HG02642 (cell line): ENCODE data around the gene SPTBN5.

Experiments
- ATAC-seq: cut with Tn5 transposase; IDR thresholded peaks from one replicate; pipeline ENCODE4 v1.9.1; 2021; ENCODE audit warnings: mild to moderate bottlenecking; ENCODE audit not compliant: unreplicated experiment, poor library complexity

Gene SPTBN5

DNA sequence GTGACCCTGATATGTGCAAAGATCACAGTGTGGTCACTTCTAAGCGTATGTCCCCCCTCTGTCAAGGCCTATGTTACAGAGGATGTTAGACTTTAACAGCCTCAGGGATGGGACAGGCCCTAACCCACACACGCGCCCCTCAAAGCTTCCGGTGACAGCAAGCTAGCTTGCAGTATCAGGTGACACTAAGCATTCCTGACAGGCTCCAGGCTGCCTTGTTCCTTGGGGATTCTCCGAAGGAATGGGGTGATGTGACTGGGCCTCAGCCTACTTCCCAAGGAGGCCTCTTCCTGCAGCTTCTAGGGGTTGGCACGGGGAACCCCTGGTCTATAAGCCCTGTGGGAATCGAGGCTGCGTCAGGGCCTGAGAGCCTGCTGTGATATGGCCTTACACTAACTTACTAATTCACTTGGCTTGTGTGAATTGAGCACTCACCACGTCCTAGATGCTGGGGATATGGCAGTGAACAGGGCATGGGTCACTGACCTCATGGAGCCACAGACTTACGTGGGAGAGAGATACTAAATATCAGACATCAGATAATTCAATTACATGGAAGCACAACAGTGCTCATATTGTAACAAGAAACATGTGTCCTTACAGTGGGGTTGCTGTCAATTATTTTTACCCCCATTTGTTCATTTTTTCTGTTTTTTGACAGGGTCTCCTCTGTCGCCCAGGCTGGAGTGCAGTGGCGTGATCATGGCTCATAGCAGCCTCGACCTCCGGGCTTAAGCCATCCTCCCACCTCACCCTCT is 11.4 kb upstream of the SPTBN5 start:
- peak; percentile 21 for ATAC-seq

DNA sequence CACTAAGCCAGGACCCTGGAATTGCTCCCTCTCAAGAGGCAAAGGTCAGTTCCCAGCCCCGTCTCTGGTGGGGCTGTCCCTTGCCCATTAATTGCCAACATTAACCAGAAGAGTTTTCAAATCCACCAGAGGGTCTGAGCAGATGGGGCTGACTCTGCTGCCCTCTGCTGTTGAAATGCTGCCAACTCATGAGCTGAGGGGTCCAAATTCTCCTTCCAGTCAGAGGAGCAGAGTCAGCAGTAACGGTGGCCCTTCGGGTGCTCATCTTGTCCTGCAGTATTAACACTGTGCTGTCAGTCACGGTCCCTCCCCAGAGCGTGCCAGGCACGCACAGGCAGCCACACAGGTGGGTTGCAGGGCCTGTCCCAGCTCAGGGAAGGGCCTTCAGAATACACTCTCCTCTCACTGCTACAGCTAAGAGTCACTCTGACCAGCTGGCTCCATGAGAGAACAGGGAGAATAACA is 10.7 kb upstream of the SPTBN5 start:
- peak; percentile 64 for ATAC-seq

DNA sequence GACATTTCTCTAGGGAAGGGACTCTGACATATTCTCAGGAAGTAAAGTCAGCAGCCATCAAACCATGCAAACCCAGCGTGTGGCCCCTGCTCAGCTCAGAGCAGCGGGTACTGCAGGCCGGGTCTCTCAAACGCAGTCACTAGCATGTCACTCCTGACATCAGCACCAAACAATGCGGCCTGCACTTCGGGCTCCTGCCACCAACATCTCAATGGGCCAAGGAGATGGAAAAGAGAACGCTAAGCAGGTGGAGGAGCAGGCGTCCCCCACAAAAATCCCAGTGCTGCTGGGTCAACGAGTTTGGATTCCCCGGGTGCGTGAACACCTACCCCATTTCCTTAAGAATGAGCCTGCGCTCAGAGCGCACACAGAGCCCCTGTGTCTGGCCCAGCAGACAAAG is 9.9 kb upstream of the SPTBN5 start:
- ATAC-seq: no peak

DNA sequence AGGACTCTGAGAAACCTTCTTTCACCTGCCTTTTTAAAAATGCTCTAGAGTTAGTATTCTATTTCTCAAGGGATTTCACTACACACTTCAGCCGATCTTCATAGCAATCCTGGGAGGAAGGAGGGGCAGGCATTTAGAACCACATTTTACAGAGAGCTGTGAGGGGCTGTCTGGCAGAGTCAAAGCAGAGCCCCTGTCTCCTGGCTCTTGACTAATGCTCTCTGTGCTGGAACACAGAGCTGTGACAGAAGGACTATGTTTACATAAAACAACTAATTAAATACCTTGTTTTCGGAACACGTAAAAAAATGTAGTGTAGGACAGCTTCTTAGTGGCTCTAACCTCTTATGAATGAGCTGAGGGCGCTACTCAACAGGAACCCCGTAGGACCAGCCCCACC is 7.6 kb upstream of the SPTBN5 start:
- ATAC-seq: no peak

DNA sequence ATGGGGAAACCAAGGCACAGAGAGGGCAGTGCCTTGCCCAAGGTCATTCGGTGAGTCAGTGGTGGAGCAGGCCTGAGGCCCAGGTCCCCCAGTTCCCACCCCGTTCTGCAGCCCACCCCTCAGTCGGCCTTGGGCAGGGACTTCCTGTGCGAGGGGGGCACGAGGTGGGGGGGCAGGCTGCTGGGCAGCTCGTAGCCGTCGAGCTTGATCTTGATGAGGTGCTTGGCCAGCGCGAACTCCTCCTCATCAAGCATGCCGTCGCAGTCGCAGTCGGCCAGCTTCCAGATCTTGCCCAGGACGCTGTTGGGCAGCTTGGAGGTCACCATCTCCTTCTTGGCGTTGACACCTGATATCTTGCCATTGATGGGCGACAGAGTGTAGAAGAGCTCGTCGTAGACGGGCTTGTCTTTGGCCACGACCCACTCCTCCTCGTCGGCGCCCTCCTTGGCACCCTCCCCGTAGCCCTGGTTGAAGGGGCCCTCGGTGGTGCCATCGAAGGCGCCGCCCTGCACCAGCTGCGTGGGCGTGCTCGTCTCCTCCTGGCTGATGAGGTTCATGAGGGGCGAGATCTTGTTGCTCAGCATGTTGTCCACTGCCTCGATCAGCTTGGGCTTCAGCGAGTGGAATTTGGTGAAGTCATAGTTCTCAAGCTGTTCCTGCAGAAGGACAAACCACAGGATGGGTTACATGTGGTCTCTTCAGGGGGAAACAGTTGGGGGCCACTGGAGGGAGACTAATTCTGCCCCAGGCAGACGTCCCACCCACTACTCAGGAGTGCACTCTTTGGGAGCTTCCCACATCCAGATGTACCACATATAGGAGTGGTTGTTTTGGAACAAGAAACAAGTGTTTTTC is 6.9 kb upstream of the SPTBN5 start:
- no peak for ATAC-seq

DNA sequence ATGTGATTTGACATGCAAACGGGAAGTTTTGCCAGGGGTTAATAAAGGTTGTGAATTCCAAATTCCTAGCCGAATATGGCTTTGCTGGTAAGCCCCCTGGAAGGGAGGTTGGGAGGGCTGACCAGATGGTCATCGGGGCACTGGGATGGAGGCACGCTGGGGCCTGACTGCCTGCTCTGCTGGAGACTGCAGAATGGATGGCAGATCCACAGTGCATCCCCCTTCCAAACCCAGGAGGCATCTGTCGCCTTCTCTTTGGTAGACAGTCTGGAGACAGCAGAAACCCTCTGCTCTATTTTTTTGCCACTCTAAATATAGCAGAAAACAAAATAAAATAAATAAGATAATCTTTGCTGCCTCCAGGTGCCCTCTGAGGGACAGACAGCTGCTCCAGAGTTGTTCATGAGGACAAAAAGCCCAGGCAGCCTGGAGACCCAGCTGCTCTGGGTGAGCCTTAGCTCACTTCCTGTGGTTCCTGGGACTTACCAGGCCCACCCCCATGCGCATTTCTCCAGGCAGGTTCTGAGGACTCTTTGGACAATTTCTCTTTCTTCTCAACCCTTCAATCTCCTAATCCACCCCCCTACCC is 6.1 kb upstream of the SPTBN5 start:
- no peak for ATAC-seq

DNA sequence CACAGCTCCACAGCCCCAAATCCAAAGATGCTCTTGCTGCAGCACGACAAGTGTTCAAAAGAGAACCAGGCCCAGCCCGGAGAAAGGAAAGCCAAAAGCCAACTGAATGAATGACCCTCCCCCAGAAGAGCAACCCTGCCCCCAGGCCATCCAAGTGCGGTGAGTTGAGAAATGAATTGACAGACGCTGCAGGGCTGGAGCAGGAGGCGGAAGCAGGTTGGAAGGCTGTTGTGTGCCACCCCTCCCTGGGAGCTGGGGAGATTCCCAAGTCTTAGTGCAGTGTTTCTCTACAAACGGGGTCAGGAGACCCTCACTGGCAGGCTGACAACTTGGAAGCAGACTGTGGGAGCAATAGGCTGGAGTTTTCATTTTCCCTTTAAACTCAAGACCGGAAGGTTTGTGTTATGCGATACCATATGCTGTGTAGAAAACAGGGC is 3.5 kb upstream of the SPTBN5 start:
- ATAC-seq: no peak

DNA sequence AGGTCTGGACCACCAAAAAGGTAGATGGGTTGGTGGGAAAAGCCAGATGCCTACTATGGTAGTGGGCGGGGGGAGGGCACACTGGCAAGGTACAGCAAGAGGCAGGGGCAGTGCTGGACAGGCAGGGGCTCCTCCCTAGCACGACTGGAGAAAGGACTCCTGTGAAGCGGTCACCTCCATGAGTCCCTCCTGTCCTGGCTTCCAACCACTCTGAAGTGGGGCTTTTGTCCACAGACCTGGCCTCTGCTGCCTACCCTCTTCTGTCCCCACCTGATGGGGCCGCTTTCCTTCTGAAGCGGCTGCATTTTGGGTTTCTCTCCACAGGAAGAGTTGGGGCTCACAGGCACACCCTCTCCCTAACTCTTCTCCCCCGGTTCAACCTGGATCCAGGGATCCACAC is 2.7 kb upstream of the SPTBN5 start:
- no peak for ATAC-seq

DNA sequence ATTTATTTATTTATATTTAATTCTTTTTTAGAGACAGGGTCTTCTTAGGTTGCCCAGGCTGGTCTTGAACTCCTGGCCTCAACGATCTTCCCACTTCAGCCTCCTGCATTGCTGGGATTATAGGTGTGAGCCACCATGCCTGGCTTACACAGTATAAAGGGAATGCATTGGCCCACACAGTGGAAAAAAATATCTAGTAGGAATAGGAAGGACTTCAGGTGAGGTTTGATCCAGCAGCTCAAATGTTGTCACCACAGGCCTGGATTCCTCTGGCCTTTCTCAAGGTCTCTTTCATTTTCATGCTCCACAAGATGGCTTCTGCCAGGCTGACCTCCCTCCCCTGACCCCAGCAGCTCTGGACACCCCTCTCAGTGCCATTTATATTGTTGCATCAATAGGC is 2.1 kb upstream of the SPTBN5 start:
- ATAC-seq: no peak

DNA sequence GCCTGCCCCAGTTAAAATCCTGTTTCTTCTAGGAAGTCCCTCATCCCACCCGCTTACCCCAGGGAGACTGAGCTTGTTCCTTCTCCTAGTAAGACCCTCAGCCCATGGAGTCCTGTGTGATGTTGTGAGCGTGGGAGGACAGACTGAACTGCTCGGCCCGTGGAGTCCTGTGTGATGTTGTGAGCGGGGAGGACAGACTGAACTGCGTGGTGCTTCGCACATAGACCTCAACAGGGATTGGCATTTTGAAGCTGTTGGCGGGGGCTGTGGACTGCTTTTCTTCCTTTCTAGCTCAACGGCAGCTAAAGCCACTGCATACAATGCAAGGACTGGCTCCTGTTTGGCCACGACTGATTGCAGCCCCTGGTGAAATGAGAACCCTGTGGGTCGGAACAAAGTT is 1.6 kb upstream of the SPTBN5 start:
- no peak for ATAC-seq

DNA sequence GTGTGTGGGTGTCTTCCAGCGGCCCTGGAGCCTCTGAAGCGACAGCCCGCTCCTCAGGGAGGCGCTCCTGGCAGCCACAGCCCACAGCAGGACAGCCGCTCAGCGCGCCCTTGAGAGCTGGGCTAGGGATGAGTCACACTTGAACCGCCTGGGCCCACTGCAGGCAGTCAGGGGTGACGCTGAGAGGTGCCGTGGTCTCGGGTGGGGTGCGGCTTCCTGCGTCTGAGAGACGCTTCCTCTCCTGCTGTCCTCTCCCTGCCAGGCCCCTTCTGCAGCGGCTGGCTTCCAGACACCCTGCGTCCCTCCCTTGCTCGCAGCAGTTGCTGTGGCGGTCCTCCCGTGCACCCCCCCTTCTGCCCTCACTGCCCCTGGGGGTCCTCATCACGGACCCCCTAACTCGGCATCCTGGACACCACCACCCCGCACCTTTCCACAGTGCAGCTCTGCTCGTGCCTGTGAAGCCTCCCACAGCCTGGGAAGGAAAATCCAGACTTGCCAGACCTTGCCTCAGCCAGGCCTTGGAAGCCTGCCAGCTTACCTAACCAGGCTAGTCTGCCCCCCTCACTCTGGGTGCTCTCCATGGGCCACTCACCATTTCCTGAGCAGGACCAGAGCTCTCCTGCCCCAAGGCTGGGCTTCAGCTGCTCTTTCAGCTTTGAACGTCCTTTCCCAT is 1.1 kb upstream of the SPTBN5 start:
- ATAC-seq: peak; percentile 82

DNA sequence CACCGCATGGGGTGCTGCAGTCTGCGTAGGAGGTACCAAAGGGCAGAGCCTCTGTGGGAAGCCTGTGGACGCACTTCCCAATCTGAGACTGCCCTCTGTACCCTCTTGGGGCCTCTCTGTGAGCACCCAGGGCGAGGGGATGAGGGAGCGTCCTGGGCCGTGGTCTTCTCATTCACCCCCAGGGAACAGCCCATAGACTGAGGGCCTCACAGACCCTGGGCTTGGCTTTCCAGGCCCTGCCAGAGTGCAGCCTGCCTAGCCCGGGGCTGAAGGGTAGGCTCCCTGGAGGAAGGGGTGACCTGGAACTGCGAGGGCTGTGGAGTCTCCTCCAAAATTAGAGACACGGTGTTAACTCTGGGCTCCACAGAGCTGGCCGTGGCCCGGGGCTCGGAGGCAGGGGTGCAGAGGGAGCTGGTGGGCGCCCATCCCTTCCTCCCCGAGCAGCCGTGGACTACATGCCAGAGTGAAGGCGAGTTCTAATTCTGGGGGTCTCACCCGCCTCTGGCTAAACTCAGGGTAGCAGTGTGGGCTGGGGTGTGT is 468 bp upstream of the SPTBN5 start:
- peak; percentile 5 for ATAC-seq

DNA sequence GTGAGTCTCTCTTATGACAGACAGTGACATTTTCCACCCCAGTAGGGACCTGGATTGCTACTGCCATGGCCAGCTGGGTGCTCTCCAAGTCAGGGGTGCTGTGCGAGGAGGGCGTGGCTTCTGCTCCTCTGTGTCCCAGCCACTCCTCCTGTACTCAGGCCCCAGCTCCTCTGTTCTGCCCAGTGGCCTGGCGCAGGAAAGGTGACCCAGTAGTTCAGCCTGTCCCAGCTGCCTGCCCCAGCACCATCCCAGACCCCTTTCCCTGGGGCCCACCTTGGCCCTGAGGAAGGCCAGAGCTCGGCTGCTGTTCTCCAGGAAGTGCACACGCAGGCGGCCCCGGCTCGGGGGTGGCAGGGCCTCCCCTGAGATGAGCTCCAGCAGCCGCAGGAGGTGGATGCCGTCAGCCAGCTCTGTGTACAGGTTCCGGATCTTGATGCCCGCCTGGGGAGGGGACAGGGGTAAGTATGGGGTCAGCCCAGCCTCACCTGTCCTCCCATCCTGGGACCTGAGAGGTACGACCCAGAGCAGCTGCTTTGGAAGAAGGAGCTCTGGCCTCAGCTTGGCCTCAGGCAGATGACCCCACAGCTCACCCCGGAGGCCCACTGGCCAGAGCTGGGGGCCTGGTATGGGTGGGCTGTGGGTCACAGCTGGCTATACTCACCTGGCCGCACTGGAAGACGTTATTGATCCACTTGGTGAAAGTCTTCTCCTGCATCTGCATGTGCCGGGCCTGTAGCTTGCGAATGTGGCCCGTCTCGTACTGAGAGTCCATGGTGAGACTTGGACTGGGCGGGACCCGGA is 1.0 kb downstream of the SPTBN5 start:
- no peak for ATAC-seq

DNA sequence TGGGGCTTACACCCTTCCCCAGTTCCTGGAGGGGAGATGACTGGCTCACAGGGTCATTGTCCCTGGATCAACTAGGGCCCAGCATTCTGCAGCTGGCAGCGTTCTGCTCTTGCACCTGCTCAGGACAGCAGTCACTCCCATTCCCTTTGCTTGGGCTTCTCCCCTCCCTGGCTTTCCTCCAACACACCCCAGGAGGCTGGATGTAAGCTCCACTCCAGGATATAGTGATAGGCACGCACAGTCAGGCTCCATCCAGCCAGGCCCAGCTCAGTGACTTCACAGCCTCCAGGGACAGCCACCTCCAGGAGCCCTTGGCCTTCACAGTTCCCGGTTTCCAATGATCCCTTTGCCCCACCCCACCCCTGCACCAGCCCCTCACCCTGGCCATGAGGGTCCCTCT is 1.9 kb downstream of the SPTBN5 start:
- ATAC-seq: no peak

DNA sequence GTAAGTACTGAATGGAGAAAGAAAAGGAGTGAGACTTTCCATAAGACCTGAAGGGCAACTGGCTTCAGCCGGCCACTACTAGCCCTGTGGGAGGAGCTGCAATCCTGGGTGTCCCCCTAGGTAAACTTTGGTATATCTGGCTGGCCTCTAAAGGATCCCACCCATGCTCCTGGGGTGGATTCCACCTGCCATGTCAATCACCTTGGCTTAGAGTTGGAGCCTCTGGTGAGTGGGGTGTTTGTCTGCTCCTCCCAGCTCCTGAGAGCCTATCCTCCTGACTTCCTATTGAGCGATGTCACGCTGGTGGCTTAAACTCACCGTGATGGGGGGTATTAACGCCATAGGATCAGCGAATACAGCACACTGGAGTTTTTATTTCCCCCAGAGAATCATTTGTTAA is 2.6 kb downstream of the SPTBN5 start:
- no peak for ATAC-seq

DNA sequence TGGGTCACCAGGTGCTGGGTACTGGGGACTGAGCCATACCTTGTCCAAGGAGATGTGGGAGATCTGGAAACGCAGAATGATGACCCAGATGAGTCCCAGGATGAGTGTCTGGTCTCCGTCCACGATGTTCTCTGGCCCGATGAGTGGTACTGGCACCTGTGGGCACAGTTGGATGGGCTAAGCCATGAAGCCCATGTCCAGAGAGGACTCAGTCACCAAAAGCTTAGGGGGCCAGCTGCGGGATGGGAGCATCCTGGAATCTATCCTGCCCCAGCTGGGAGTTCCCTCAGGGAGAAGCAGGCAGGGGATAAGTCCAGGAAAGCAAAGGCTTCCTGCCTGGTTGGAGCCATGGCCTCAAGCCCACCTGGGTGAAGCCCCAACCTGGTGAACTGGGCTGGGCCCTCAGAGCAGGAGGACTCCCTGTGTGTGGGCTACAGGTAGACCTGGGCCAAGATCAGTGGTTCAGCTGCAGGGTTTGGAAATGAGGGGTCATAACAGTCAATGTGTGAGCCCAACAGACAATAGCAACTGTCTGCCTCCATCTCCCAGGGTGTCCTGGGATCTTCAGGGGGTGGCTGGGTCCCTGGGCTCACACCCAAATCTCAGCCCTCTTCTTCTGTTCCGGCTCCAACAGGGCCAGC is 3.7 kb downstream of the SPTBN5 start:
- no peak for ATAC-seq

DNA sequence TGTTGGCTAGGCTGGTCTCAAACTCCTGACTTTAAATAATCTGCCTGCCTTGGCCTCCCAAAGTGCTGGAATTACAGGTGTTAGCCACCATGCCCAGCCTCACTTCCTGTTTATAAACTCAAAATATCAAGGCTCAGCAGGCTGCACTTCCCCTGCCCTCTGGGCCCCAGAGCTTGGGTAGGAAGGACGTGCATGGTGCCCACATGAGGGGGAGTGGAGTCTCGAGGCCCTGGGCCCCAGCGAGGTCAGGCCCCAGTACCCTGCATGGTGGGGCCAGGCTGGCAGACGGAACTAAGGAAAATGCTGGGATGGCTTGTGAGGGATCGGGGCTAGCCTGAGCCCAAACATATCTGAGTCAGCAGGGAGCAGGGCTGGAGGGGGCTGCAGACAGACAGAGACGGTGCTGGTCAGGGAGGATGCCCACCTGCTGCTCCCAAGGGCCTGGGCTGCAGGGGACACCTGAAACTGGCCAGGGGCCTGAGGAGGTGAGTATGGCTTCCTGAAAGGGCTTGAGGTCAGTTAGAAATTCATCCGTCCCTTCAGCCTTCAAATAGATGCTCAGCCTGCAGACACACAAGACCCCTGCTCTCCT is 5.1 kb downstream of the SPTBN5 start:
- no peak for ATAC-seq

DNA sequence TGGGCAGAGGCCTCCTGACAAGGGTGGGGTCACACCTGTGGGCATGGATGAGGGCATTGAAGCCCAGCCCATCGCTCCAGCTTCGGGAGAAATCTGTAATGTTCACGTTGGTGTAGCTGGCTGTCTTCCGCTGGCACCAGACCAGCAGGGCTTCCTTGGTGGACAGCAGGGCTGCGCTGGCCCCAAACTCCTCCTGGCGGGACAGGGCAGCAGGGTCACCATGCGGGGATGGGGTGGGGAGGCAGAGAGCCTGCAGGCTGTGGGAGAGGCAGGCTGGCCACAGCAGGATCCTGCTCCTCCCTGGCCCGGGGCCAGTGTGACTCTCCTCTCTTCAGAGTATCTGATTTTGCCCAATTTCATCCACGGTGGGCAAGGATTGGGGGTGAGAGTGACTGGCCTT is 6.0 kb downstream of the SPTBN5 start:
- ATAC-seq: no peak

DNA sequence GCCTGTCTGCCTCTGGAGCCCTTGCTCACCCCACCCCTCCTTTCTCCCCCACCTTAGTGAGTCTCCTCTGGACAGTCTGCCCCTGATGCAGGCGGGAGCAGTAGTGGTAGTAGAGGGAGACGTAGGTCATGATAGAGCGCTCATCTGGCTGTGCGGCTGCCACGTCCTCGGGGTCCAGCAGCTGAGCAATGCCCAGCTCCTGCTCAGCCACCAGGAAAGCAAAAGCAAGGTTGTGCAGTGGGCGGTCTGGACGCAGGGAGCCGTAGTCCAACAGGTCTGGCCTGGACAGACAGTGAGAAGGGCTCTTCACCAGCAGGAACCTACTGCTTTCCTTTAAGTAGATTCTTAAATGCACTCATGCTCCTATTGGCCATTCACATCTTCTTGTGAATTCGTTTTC is 6.7 kb downstream of the SPTBN5 start:
- no peak for ATAC-seq
